ENCODE measurements around the gene MRAS. TPM values are rescaled to one million over a fixed set of nuclear protein-coding genes. Genes with fewer than 3 reads are reported as not detected.

The MRAS gene
- 37.0 and 48.0 TPM in 2 replicates for total RNA-seq

DNA sequence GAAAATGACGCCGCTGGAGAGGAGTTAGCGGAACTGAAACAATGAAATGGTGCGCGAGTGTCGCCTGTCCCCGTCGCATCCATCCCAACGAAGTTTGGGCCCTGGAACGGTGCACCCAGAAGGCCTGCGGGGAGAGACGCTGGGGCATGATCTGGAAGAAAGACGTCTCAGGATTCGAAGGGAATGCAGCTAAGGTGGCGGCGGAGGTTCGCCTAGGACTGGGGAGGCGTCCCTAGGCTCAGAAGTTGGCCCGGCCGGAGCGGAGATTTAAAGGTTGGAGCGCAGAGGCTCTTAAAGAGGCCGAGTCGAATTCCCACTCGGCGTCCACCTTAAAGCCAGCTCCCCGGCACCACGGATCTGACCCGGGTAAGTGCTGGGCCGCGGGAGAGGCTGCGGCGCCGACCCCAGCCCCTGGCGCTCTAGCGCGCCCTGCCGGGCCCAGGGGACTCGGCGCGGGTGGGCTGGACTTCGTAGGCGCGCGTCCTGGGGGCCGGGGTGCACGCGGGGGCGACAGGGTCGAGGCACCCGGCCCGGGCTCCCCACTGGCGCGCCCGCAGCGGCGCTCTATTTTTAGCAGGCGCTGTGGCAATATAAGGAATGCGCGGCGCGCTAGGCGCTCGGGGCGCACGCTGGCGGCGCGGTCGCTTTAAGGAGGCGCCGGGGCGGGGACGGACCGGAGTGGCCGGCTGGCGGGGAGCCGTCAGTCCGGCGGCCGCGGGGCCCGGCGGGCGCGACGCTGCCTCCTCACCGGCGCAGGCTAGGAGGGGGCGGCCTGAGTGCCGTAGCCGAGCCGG lies at the start of gene MRAS:
Gene MRAS, plus strand, starts transcription at position 620 of the 794 bp plus-strand sequence. CDS start 24,305 bp downstream, outside the sequence.

GRCh38 chr3:138329127-138329983 lies 19.0 kb upstream of the MRAS start, which contains the start of gene NME9:
NME9 (minus strand) TSS chr3:138329851; CDS start chr3:138329335, 516 bp downstream.

GRCh38 chr3:138434276-138434874 lies 86.0 kb downstream of the MRAS start, which contains the start of gene ESYT3:
ESYT3 (plus strand) TSS chr3:138434616; CDS start chr3:138434799, 183 bp downstream.

Other genes with a start within 250 kb of the MRAS start
- 32.0 and 32.9 TPM in 2 replicates for gene DZIP1L, start 233.0 kb upstream of the MRAS start, total RNA-seq
- not detected in 2 replicates for gene A4GNT, start 216.2 kb upstream of the MRAS start, total RNA-seq
- 15.8 and 17.9 TPM in 2 replicates for gene DBR1, start 173.7 kb upstream of the MRAS start, total RNA-seq
- gene ARMC8, start 161.3 kb upstream of the MRAS start, total RNA-seq: 45.9 and 55.7 TPM in 2 replicates
- gene NME9, start 18.7 kb upstream of the MRAS start, total RNA-seq: not detected in 2 replicates
- gene ESYT3, start 86.0 kb downstream of the MRAS start, total RNA-seq: 2.2 and 3.8 TPM in 2 replicates
- 26.9 and 30.7 TPM in 2 replicates for gene CEP70, start 245.7 kb downstream of the MRAS start, total RNA-seq

Measured in articular chondrocyte of knee joint (primary cell).